Muscle layer of colon (tissue), 2 donors: ENCODE measurements around the gene ELL2.

Experiments used
- H3K27ac ChIP-seq: one replicate; pipeline ENCODE4 v1.7.0; 2013; ENCODE audit warnings: low read depth, mild to moderate bottlenecking, low read length, moderate library complexity
- H3K27me3 ChIP-seq, 2 donors: one replicate each; pipeline ENCODE4 v1.7.0; 2013; ENCODE audit warnings: low read length in 2 of 2, mild to moderate bottlenecking in 2 of 2; ENCODE audit not compliant: insufficient read depth in 2 of 2, control insufficient read depth in 1 of 2
- H3K36me3 ChIP-seq: one replicate; pipeline ENCODE4 v1.7.0; 2013; ENCODE audit warnings: mild to moderate bottlenecking, low read length; ENCODE audit not compliant: insufficient read depth
- H3K4me1 ChIP-seq: one replicate; pipeline ENCODE4 v1.7.0; 2013; ENCODE audit warnings: mild to moderate bottlenecking, low read length; ENCODE audit not compliant: insufficient read depth
- H3K4me3 ChIP-seq, 2 donors: one replicate each; pipeline ENCODE4 v1.7.0; 2013; ENCODE audit warnings: low read length in 2 of 2, low read depth in 1 of 2, mild to moderate bottlenecking in 1 of 2, moderate library complexity in 1 of 2
- H3K9ac ChIP-seq: one replicate; pipeline ENCODE4 v1.7.0; 2013; ENCODE audit warnings: low read length
- H3K9me3 ChIP-seq: one replicate; pipeline ENCODE4 v1.7.0; 2013; ENCODE audit warnings: mild to moderate bottlenecking, low read length
- donor health status: abdominal sarcoma.
- donor health status: Adenocarcinoma of cecum.

The ELL2 gene

DNA sequence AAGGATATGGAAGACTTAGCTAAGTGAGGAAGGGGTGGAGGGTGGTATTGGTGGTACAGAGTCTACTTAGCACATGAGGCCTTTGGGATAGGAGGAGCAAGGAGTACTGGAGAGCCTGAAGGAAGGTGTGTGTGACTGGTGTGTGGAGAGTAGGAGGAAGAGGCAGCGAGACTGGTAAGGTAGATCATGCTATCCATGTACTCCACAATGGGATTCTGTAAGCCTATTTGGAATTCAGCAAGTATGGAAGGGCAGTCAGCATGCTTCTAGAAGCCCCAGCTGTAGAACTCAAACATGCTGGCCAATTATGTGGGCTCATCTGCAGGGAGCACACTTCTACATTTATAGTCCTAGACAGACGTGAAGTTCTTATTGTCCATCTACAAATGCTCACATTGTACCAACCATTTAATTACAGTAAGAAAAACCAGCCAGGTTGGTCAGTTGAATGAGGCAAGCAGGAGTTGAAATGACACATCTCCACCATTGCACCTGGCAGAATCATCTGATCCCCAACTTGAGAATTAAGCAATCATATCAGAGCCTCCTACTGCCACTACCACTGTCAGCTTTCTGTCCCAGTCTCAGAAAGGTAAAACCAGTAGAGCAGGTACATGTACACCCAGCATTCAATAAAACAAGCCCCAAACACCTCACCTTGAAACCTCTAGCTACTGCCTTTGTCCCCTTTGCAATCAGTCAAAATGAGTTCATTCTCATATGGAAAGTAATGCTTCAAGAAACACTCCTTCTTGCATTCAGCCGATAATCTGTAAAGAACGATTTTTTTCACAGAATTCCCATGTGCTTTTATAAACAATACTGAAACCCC is 78.2 kb downstream of the ELL2 start:
- Histone ChIP-seq H3K9me3 (no peaks in the 10 kb centered on the region), H3K4me1 (no peaks in the 10 kb centered on the region), H3K9ac (no peak overlapping the region), H3K27me3 (no peaks in the 10 kb centered on the region), H3K36me3 (peaks cover 3% of the 10 kb centered on the region), H3K27ac (no peak overlapping the region), H3K4me3 (no peak overlapping the region)

DNA sequence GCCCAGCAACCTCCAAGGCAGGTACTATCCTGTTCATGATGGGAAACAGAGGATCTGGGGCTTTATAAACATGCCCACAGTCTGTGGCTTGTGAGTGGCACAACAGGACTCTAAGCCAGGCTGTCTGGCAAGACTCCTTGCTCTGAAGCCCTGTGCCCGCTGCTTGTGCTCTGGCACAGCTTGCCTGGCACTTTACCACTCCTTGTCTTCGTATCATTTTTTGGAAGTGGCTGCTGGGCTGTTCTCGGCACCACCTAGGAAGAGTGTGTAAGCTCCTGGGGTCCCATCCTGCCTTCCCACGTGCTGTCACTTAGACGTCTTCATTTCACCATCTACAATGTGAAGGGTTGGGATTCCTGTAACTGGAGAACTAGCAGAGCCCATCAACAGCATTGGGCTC is 79.8 kb downstream of the ELL2 start:
- H3K27me3 ChIP-seq, result no peaks in the 10 kb centered on the region
- no peak overlapping the region for H3K27ac ChIP-seq

DNA sequence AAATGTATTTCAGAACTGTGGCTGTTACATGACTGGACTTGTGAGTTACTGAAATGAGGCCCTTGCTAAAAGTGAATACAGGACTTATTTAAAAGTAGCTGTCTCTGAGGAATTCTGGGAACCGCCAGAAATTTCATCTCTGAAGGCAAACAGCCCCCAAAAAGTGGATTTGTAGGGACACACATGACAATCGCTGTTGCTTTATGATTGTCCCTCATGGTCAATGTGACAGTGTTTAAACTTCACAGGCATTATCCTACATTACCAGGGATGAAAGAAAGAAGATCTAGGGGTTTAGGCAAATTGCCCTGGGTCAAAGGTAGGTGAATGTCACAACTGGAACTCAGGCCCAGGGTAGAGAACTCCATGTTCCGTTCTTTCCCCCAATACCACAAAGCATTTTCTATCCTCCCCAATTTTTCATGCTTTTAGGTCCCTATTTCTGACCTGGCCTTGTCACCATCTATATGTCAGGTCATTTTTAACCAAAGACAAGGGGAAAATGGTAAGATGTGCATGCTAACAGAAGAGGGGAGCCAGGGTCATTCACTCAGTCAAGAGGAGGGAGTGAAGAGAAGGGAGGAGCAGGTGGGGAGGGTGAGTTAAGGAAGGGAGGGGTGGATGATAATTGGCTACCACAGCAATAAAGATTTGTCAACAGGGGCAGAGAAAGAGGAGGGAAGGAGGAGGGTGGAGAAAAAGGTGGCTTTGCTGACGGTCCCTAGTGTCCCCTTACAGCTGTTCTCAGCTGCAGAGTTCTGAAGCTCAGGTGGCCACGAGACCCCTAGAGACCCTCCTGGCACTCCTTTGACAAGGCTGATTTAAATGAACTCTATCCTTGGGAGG is 81.3 kb downstream of the ELL2 start:
- H3K27me3 ChIP-seq, result no peaks in the 10 kb centered on the region
- no peak overlapping the region for H3K27ac ChIP-seq
- H3K4me3 ChIP-seq, result no peak overlapping the region
- H3K4me1 ChIP-seq, result no peaks in the 10 kb centered on the region
- H3K9me3 ChIP-seq, result no peaks in the 10 kb centered on the region
- H3K36me3 ChIP-seq, result no peaks in the 10 kb centered on the region
- H3K9ac ChIP-seq, result no peak overlapping the region

More for the DNA sequence above, 79.8 kb downstream of the ELL2 start:
- H3K9ac ChIP-seq, result no peak overlapping the region
- H3K36me3 ChIP-seq, result peaks cover 3% of the 10 kb centered on the region
- H3K9me3 ChIP-seq, result no peaks in the 10 kb centered on the region
- no peak overlapping the region for H3K4me3 ChIP-seq
- H3K4me1 ChIP-seq, result no peaks in the 10 kb centered on the region

DNA sequence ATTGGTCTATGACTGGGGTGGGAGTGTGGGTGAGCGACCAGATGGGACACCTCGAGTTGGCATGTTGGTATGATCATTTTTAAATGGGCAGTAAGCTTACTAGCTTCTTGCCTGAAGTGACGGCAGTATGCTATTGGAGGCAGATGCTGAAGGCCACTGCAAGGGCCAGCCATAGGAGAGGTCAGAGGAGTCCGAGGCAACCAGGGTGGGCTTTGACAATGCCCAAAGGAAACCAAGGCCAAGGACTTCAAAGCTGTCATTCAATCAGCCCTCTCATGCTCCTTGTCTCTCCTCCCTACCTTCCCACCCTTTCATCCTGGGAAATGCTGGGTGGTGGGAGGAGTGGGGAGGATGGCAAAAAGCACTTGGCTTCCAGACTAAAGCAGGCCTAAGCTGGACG is 82.0 kb downstream of the ELL2 start:
- H3K9me3 ChIP-seq, result no peaks in the 10 kb centered on the region
- H3K9ac ChIP-seq, result no peak overlapping the region
- H3K27ac ChIP-seq, result no peak overlapping the region
- no peaks in the 10 kb centered on the region for H3K36me3 ChIP-seq
- H3K4me1 ChIP-seq, result no peaks in the 10 kb centered on the region
- no peaks in the 10 kb centered on the region for H3K27me3 ChIP-seq
- no peak overlapping the region for H3K4me3 ChIP-seq

DNA sequence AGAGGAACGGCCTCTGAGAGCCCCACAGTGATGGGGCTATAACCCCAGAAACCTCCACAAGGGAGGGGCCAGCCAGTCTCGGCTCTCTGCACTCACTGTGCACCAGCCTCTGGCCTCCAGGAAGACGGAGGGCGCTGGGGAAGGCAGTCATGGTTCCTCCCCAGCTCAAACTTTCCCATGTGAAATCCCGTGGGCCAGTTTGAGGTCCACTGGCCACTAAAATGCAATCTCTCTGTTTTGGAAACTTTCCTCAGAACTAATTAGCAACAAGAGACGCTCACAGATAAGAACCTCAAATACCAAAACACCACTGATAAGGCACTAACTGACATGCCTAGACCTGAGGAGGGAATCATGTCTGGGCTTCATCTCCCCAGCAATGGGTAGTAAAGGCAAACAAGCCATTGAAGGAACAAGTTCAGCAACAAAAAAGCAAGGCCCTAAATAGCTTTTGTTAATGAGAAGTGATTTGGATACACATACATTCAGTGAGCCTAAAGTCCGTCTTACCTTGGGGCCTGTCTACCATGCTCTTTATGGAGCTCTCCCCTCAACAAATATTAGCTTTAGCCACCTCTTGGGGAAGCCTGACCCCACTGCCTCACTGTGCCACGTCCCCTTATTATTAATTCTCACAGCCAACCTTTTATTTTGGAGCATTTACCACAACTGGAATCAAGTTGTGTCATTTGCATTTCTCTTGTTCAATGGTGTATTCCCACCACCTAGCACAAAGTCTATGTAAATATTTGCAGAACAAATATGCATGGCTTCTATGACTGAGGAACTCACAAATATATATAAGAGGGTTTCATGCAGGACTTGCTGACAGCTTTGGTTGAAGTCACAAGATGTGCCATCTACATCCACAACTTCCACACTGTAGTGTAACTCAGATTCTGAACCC is 83.0 kb downstream of the ELL2 start:
- no peak overlapping the region for H3K4me3 ChIP-seq
- no peaks in the 10 kb centered on the region for H3K27me3 ChIP-seq
- H3K9me3 ChIP-seq, result no peaks in the 10 kb centered on the region
- H3K9ac ChIP-seq, result no peak overlapping the region
- no peak overlapping the region for H3K27ac ChIP-seq
- no peaks in the 10 kb centered on the region for H3K36me3 ChIP-seq
- H3K4me1 ChIP-seq, result no peaks in the 10 kb centered on the region

DNA sequence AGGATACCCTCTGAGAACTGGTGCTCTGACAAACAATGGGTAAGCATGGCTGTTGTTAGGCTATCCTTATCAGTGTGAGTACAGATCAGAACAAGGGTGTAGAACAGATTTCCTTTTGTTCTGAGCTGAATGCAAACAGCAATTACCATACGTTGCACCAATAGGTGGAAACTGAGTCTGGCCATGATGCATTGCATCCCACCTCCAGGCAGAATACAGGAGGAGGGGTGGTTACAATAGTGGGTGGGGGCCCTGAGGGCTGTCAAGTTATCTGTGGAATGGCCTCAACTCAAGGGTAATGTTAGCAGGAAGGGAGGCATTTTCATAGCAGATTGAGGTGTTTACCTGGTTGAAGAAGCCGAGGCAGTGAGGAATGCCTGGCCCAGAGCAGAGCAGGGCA is 84.9 kb downstream of the ELL2 start:
- H3K9me3 ChIP-seq, result no peaks in the 10 kb centered on the region

DNA sequence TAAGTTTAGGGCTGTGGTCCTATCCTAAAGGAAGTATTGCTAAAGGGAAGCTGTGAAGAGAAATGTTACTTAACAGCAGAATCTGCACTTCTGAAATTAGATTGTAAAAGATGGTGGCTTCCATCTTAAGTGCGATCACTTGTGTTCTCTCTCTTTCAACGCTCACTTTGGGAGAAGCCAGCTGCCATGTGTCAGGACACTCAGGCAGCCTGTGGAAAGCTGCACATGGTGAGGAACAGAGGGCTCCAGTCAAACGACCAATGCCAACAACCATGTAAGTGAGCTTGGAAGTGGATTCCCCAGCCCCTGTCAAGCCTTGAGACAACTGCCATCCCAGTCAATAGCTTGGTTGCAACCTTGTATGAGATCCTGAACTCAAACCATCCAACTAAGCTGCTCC is 87.4 kb downstream of the ELL2 start:
- no peak overlapping the region for H3K9ac ChIP-seq
- H3K4me3 ChIP-seq, result no peak overlapping the region
- H3K4me1 ChIP-seq, result no peaks in the 10 kb centered on the region
- H3K27ac ChIP-seq, result no peak overlapping the region
- H3K27me3 ChIP-seq, result no peaks in the 10 kb centered on the region
- H3K9me3 ChIP-seq, result no peaks in the 10 kb centered on the region
- H3K36me3 ChIP-seq, result no peaks in the 10 kb centered on the region

More for the DNA sequence above, 84.9 kb downstream of the ELL2 start:
- Histone ChIP-seq H3K4me1 (no peaks in the 10 kb centered on the region), H3K27me3 (no peaks in the 10 kb centered on the region), H3K9ac (no peak overlapping the region), H3K36me3 (no peaks in the 10 kb centered on the region), H3K4me3 (no peak overlapping the region), H3K27ac (no peak overlapping the region)

DNA sequence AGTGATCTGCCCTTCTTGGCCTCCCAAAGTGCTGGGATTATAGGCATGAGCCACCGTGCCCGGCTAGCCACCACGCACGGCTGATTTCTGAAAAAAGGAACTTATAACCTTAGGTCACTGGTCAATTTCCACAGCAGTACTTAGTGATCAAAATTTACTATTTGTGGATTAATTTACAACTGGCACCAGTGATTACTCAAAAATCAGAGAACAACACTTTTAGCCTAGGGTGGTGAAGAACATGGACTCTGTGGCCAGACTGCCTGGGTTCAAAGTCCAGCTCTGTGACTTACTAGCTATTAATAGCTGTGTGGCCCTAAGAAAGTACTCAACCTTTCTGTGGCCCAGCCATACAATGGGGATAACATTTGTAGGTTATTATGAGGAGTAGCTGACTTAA is 88.3 kb downstream of the ELL2 start:
- H3K27ac ChIP-seq, result no peak overlapping the region
- no peaks in the 10 kb centered on the region for H3K36me3 ChIP-seq
- no peak overlapping the region for H3K4me3 ChIP-seq
- no peaks in the 10 kb centered on the region for H3K4me1 ChIP-seq
- H3K9me3 ChIP-seq, result no peaks in the 10 kb centered on the region
- H3K9ac ChIP-seq, result no peak overlapping the region
- no peaks in the 10 kb centered on the region for H3K27me3 ChIP-seq

DNA sequence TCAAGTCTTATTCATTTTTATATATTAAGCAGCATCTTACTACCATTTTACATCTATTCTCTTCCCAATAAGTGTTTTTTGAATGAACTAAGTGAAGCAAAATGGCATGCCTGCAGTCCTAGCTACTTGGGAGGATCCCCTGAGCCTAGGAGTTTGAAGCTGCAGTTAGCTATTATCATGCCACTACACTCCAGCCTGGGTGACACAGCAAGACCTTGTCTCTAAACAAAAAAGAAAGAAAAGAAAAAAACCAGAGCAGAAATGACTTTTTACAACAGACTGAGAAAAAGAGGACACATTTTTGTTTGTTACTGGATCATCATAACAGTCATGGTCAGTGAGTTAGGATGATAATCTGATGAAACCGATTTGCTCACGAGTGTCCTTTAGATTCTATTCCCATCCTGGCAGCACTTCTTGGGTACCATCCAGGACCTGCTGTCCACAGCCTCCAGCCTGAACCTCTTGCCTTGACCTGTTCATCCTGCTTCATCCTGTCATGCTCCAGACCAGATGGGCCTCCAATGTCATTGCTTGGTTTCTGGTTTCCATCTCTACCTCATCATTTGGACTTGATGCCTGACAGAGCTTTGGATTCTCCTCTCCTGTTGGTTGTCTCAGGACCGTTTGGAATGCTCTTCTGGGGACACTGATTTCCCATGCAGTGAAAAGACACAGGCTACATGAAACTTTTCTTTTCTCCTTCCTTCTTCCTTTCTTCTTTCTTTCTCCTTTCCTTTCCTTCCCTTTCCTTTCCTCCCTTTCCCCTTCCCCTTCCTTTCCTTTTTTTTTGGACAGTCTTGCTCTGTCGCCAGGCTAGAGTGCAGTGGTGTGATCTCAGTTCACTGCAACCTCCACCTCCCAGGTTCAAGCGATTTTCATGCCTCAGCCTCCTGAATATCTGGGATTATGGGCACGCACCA is 89.0 kb downstream of the ELL2 start:
- H3K4me1 ChIP-seq, result no peaks in the 10 kb centered on the region
- no peaks in the 10 kb centered on the region for H3K36me3 ChIP-seq
- H3K27ac ChIP-seq, result no peak overlapping the region
- H3K4me3 ChIP-seq, result no peak overlapping the region
- H3K9me3 ChIP-seq, result no peaks in the 10 kb centered on the region
- no peaks in the 10 kb centered on the region for H3K27me3 ChIP-seq
- H3K9ac ChIP-seq, result no peak overlapping the region

DNA sequence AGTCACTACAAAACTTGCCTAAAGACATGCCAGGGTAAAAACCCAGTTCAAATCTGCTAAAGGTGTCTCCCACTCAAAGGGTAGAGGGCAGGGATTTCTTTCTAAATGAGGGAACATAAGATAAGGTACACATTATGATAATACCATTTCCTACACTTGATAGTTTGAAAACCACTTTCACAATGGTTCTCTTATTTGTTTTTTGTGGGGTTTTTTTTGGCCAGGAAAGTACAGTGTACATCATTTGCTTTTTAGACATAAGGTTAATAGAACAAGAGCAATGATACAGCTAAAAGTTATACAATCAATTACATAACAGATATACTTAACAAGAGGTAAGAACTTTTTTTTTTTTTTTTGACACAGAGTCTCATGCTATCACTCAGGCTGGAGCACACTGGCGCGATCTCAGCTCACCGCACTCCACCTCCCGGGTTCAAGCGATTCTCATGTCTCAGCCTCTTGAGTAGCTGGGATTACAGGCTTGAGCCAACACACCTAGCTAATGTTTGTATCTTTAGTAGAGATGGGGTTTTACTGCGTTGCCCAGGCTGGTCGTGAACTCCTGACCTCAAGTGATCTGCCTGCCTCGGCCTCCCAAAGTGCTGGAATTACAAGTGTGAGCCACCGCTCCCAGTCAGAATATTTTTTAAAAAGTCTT is 90.4 kb downstream of the ELL2 start:
- H3K4me3 ChIP-seq, result no peak overlapping the region

More for the DNA sequence above, 90.4 kb downstream of the ELL2 start:
- H3K4me1 ChIP-seq, result no peaks in the 10 kb centered on the region
- no peak overlapping the region for H3K9ac ChIP-seq
- no peaks in the 10 kb centered on the region for H3K9me3 ChIP-seq
- H3K27me3 ChIP-seq, result no peaks in the 10 kb centered on the region
- H3K27ac ChIP-seq, result no peak overlapping the region
- no peaks in the 10 kb centered on the region for H3K36me3 ChIP-seq
